NCI-H748 (cell line): ENCODE data around the gene CFAP97D1.

ENCODE experiments used
- DNase-seq: peaks from one replicate; lab custom pipeline; 2025; ENCODE audit not compliant: unreplicated experiment; lab: John Stamatoyannopoulos, UW

Gene CFAP97D1

GRCh38 chr17:43767713-43768059 is 12.5 kb upstream of the CFAP97D1 start:
- no peak for DNase-seq

- no peak for DNase-seq
These were observed 11.9 kb upstream of the CFAP97D1 start for GRCh38 chr17:43768382-43768781.

- no peak for DNase-seq
These were observed 11.3 kb upstream of the CFAP97D1 start for GRCh38 chr17:43768943-43769342.

GRCh38 chr17:43769426-43769825 is 10.8 kb upstream of the CFAP97D1 start:
- no peak for DNase-seq

GRCh38 chr17:43769859-43770258 is 10.4 kb upstream of the CFAP97D1 start:
- no peak for DNase-seq

- no peak for DNase-seq
These were observed 9.3 kb upstream of the CFAP97D1 start for GRCh38 chr17:43770957-43771356.

- DNase-seq: no peak
These were observed 8.8 kb upstream of the CFAP97D1 start for GRCh38 chr17:43771463-43771862.

- DNase-seq: no peak
These were observed 7.2 kb upstream of the CFAP97D1 start for GRCh38 chr17:43772877-43773648.

GRCh38 chr17:43774304-43775250 is 5.7 kb upstream of the CFAP97D1 start:
- DNase-seq: no peak

- peak; percentile 89 for DNase-seq
These were observed 1.7 kb upstream of the CFAP97D1 start, which contains the start of gene DUSP3 for GRCh38 chr17:43778337-43779144. Gene DUSP3, minus strand, starts transcription at chr17:43778977. Its CDS starts 53 bp downstream, at chr17:43778924.

GRCh38 chr17:43779145-43780125 is 800 bp upstream of the CFAP97D1 start:
- DNase-seq: peak; percentile 72

- DNase-seq: no peak
These were observed 2.9 kb downstream of the CFAP97D1 start for GRCh38 chr17:43782913-43783680.

GRCh38 chr17:43784068-43784467 is 3.8 kb downstream of the CFAP97D1 start:
- DNase-seq: no peak

GRCh38 chr17:43784628-43785101 is 4.4 kb downstream of the CFAP97D1 start:
- DNase-seq: no peak

- no peak for DNase-seq
These were observed 7.5 kb downstream of the CFAP97D1 start for GRCh38 chr17:43787728-43788127.

- no peak for DNase-seq
These were observed 8.3 kb downstream of the CFAP97D1 start for GRCh38 chr17:43788540-43788939.

- no peak for DNase-seq
These were observed 9.2 kb downstream of the CFAP97D1 start for GRCh38 chr17:43789482-43789881.

GRCh38 chr17:43790311-43790940 is 10.2 kb downstream of the CFAP97D1 start:
- DNase-seq: peak; percentile 55

GRCh38 chr17:43791589-43791988 is 11.4 kb downstream of the CFAP97D1 start:
- peak; percentile 53 for DNase-seq
